Mucosa of descending colon (tissue), 3 donors: ENCODE data around the gene ZNF853. TPM values are rescaled to one million over a fixed set of nuclear protein-coding genes. Genes with fewer than 3 reads are reported as not detected.

Experiments
- total RNA-seq, 3 donors: library from RNA; stranded (reverse); fragmentation: NEBNext Ultra II Directional in 2 of 3; extraction: Animal tissue kit (Norgen Biotek cat#: 25700) in 2 of 3; gene quantifications; one replicate each; pipeline versions ENCODE4 v1.2.1 to v1.2.4, GENCODE V29; 2021 to 2023
- donor health status: DM: no; HTN: no; CAD: no; lungs with moderate emphysema.
- donor health status: DM: no; HTN: no; CAD: no.
- donor health status: DM: no; HTN: yes; CAD: no.

ZNF853 gene
- total RNA-seq, 3 donors from 2014 or later: 0.84 to 19.9 (median 1.4) TPM

Other genes starting within 250 kb of the ZNF853 start
- gene RAC1, start 241.1 kb upstream of the ZNF853 start, total RNA-seq: 100 to 1,000 TPM; 294 to 402 (median 391) TPM
- gene DAGLB, start 167.7 kb upstream of the ZNF853 start, total RNA-seq: 10 to 100 TPM; 18.4 to 25.4 (median 20.3) TPM
- 100 to 1,000 TPM; 118 to 225 (median 219) TPM for gene KDELR2, start 131.5 kb upstream of the ZNF853 start, total RNA-seq
- 1 to 10 TPM in 1 of 3 donors, under 1 TPM in 2; 0.41 to 1.0 (median 0.58) TPM for gene GRID2IP, start 64.1 kb upstream of the ZNF853 start, total RNA-seq
- 10 to 100 TPM; 40.4 to 55.9 (median 41.7) TPM for gene ZDHHC4, start 38.2 kb upstream of the ZNF853 start, total RNA-seq
- gene INTS15, start 25.6 kb upstream of the ZNF853 start, total RNA-seq: 10 to 100 TPM; 24.5 to 38.5 (median 26.2) TPM
- 10 to 100 TPM; 22.3 to 40.9 (median 24.1) TPM for gene ZNF316, start 21.7 kb downstream of the ZNF853 start, total RNA-seq
- gene ZNF12, start 91.3 kb downstream of the ZNF853 start, total RNA-seq: 10 to 100 TPM; 17.7 to 27.7 (median 26.1) TPM
- under 1 TPM in 1 of 3 donors, not detected in 2; 0.32 TPM for gene RSPH10B2, start 138.5 kb downstream of the ZNF853 start, total RNA-seq
- 10 to 100 TPM; 60.6 to 82.3 (median 65.2) TPM for gene CCZ1B, start 210.7 kb downstream of the ZNF853 start, total RNA-seq